ENCODE results near the gene MGAT4A. TPM values are rescaled to one million over a fixed set of nuclear protein-coding genes. Genes with fewer than 3 reads are reported as not detected.

Gene MGAT4A
- total and polyA plus RNA-seq, 2 donors, result 24.4 to 42.9 TPM

GRCh38 chr2:98692090-98693054 lies 38.6 kb downstream of the MGAT4A start:
- Histone ChIP-seq H3K4me3 (ENCODE audit: low read length in 2 of 2) (no peak overlapping the region), H3K4me1 (ENCODE audit: control insufficient read depth in 2 of 2, insufficient read depth in 2 of 2, low read length in 2 of 2) (peaks cover 4 to 7% of the 10 kb centered on the region in 2 donors), H3K27me3 (ENCODE audit: control insufficient read depth in 2 of 2, insufficient read depth in 1 of 2, low read length in 1 of 2) (no peaks in the 10 kb centered on the region), H3K36me3 (ENCODE audit: control insufficient read depth in 2 of 2, insufficient read depth in 2 of 2, low read length in 1 of 2) (no peaks in the 10 kb centered on the region), H3K27ac (ENCODE audit: low read depth in 1 of 2, low read length in 1 of 2) (no peak overlapping the region), H3K9me3 (ENCODE audit: control insufficient read depth in 2 of 2, insufficient read depth in 1 of 2, low read length in 1 of 2) (no peaks in the 10 kb centered on the region)
- 90% methylated on average over 7 of the region's 7 CpGs for WGBS
- peak in 1 of 9 donors; percentile 34 for DNase-seq (ENCODE audit: low read depth in 6 of 9, low spot score in 9 of 9)

- H3K4me1 ChIP-seq (ENCODE audit: control insufficient read depth in 2 of 2, insufficient read depth in 2 of 2, low read length in 2 of 2), result peaks cover 4 to 7% of the 10 kb centered on the region in 2 donors
- H3K27ac ChIP-seq (ENCODE audit: low read depth in 1 of 2, low read length in 1 of 2), result no peak overlapping the region
- H3K27me3 ChIP-seq (ENCODE audit: control insufficient read depth in 2 of 2, insufficient read depth in 1 of 2, low read length in 1 of 2), result no peaks in the 10 kb centered on the region
- H3K36me3 ChIP-seq (ENCODE audit: control insufficient read depth in 2 of 2, insufficient read depth in 2 of 2, low read length in 1 of 2), result no peaks in the 10 kb centered on the region
- H3K4me3 ChIP-seq (ENCODE audit: low read length in 2 of 2), result no peak overlapping the region
- 98% methylated on average over 3 of the region's 3 CpGs for WGBS
- H3K9me3 ChIP-seq (ENCODE audit: control insufficient read depth in 2 of 2, insufficient read depth in 1 of 2, low read length in 1 of 2), result no peaks in the 10 kb centered on the region
- DNase-seq (ENCODE audit: low read depth in 6 of 9, low spot score in 9 of 9), result no peak
These were observed 39.6 kb downstream of the MGAT4A start for GRCh38 chr2:98691303-98691702.

- Histone ChIP-seq H3K36me3 (ENCODE audit: control insufficient read depth in 2 of 2, insufficient read depth in 2 of 2, low read length in 1 of 2) (no peaks in the 10 kb centered on the region), H3K27me3 (ENCODE audit: control insufficient read depth in 2 of 2, insufficient read depth in 1 of 2, low read length in 1 of 2) (no peaks in the 10 kb centered on the region), H3K4me1 (ENCODE audit: control insufficient read depth in 2 of 2, insufficient read depth in 2 of 2, low read length in 2 of 2) (no peaks in the 10 kb centered on the region), H3K4me3 (ENCODE audit: low read length in 2 of 2) (no peak overlapping the region), H3K9me3 (ENCODE audit: control insufficient read depth in 2 of 2, insufficient read depth in 1 of 2, low read length in 1 of 2) (no peaks in the 10 kb centered on the region), H3K27ac (ENCODE audit: low read depth in 1 of 2, low read length in 1 of 2) (no peak overlapping the region)
- WGBS, result 98% methylated on average over 14 of the region's 14 CpGs
- DNase-seq (ENCODE audit: low read depth in 6 of 9, low spot score in 9 of 9), result no peak
These were observed 44.7 kb downstream of the MGAT4A start for GRCh38 chr2:98685930-98686887.

- WGBS, result 95% methylated on average over 5 of the region's 5 CpGs
- H3K4me3 ChIP-seq (ENCODE audit: low read length in 2 of 2), result no peak overlapping the region
- DNase-seq (ENCODE audit: low read depth in 6 of 9, low spot score in 9 of 9), result no peak
- H3K27ac ChIP-seq (ENCODE audit: low read depth in 1 of 2, low read length in 1 of 2), result no peak overlapping the region
- H3K9me3 ChIP-seq (ENCODE audit: control insufficient read depth in 2 of 2, insufficient read depth in 1 of 2, low read length in 1 of 2), result peaks cover 0 to 3% of the 10 kb centered on the region in 2 donors
- no peaks in the 10 kb centered on the region for H3K27me3 ChIP-seq (ENCODE audit: control insufficient read depth in 2 of 2, insufficient read depth in 1 of 2, low read length in 1 of 2)
- no peaks in the 10 kb centered on the region for H3K4me1 ChIP-seq (ENCODE audit: control insufficient read depth in 2 of 2, insufficient read depth in 2 of 2, low read length in 2 of 2)
- H3K36me3 ChIP-seq (ENCODE audit: control insufficient read depth in 2 of 2, insufficient read depth in 2 of 2, low read length in 1 of 2), result peaks cover 0 to 2% of the 10 kb centered on the region in 2 donors
These were observed 47.2 kb downstream of the MGAT4A start for GRCh38 chr2:98683728-98684127.

- H3K4me3 ChIP-seq (ENCODE audit: low read length in 2 of 2), result no peak overlapping the region
- H3K4me1 ChIP-seq (ENCODE audit: control insufficient read depth in 2 of 2, insufficient read depth in 2 of 2, low read length in 2 of 2), result no peaks in the 10 kb centered on the region
- DNase-seq (ENCODE audit: low read depth in 6 of 9, low spot score in 9 of 9), result no peak
- no peak overlapping the region for H3K27ac ChIP-seq (ENCODE audit: low read depth in 1 of 2, low read length in 1 of 2)
- 97% methylated on average over 3 of the region's 3 CpGs for WGBS
- H3K27me3 ChIP-seq (ENCODE audit: control insufficient read depth in 2 of 2, insufficient read depth in 1 of 2, low read length in 1 of 2), result no peaks in the 10 kb centered on the region
- H3K9me3 ChIP-seq (ENCODE audit: control insufficient read depth in 2 of 2, insufficient read depth in 1 of 2, low read length in 1 of 2), result peaks cover 0 to 3% of the 10 kb centered on the region in 2 donors
- peaks cover 3 to 36% of the 10 kb centered on the region in 2 donors for H3K36me3 ChIP-seq (ENCODE audit: control insufficient read depth in 2 of 2, insufficient read depth in 2 of 2, low read length in 1 of 2)
These were observed 54.2 kb downstream of the MGAT4A start for GRCh38 chr2:98676742-98677141.

- no peak for DNase-seq (ENCODE audit: low read depth in 6 of 9, low spot score in 9 of 9)
- no peaks in the 10 kb centered on the region for H3K27me3 ChIP-seq (ENCODE audit: control insufficient read depth in 2 of 2, insufficient read depth in 1 of 2, low read length in 1 of 2)
- no peaks in the 10 kb centered on the region for H3K9me3 ChIP-seq (ENCODE audit: control insufficient read depth in 2 of 2, insufficient read depth in 1 of 2, low read length in 1 of 2)
- 96% methylated on average over 3 of the region's 3 CpGs for WGBS
- no peak overlapping the region for H3K27ac ChIP-seq (ENCODE audit: low read depth in 1 of 2, low read length in 1 of 2)
- H3K36me3 ChIP-seq (ENCODE audit: control insufficient read depth in 2 of 2, insufficient read depth in 2 of 2, low read length in 1 of 2), result peaks cover 10 to 51% of the 10 kb centered on the region in 2 donors
- H3K4me1 ChIP-seq (ENCODE audit: control insufficient read depth in 2 of 2, insufficient read depth in 2 of 2, low read length in 2 of 2), result no peaks in the 10 kb centered on the region
- H3K4me3 ChIP-seq (ENCODE audit: low read length in 2 of 2), result no peak overlapping the region
These were observed 56.5 kb downstream of the MGAT4A start for GRCh38 chr2:98674233-98674964.

- Histone ChIP-seq H3K36me3 (ENCODE audit: control insufficient read depth in 2 of 2, insufficient read depth in 2 of 2, low read length in 1 of 2) (peaks cover 7 to 47% of the 10 kb centered on the region in 2 donors), H3K4me1 (ENCODE audit: control insufficient read depth in 2 of 2, insufficient read depth in 2 of 2, low read length in 2 of 2) (peaks cover 0 to 9% of the 10 kb centered on the region in 2 donors), H3K4me3 (ENCODE audit: low read length in 2 of 2) (no peak overlapping the region), H3K27me3 (ENCODE audit: control insufficient read depth in 2 of 2, insufficient read depth in 1 of 2, low read length in 1 of 2) (no peaks in the 10 kb centered on the region), H3K27ac (ENCODE audit: low read depth in 1 of 2, low read length in 1 of 2) (no peak overlapping the region), H3K9me3 (ENCODE audit: control insufficient read depth in 2 of 2, insufficient read depth in 1 of 2, low read length in 1 of 2) (peaks cover 0 to 5% of the 10 kb centered on the region in 2 donors)
- WGBS, result 98% methylated on average over 1 of the region's 1 CpG
- no peak for DNase-seq (ENCODE audit: low read depth in 6 of 9, low spot score in 9 of 9)
These were observed 61.3 kb downstream of the MGAT4A start for GRCh38 chr2:98669675-98670074.

- H3K9me3 ChIP-seq (ENCODE audit: control insufficient read depth in 2 of 2, insufficient read depth in 1 of 2, low read length in 1 of 2), result peaks cover 0 to 5% of the 10 kb centered on the region in 2 donors
- H3K27me3 ChIP-seq (ENCODE audit: control insufficient read depth in 2 of 2, insufficient read depth in 1 of 2, low read length in 1 of 2), result no peaks in the 10 kb centered on the region
- H3K27ac ChIP-seq (ENCODE audit: low read depth in 1 of 2, low read length in 1 of 2), result peak overlapping the region in 1 of 2 donors; percentile 38
- peaks cover 0 to 36% of the 10 kb centered on the region in 2 donors for H3K36me3 ChIP-seq (ENCODE audit: control insufficient read depth in 2 of 2, insufficient read depth in 2 of 2, low read length in 1 of 2)
- peaks cover 0 to 21% of the 10 kb centered on the region in 2 donors for H3K4me1 ChIP-seq (ENCODE audit: control insufficient read depth in 2 of 2, insufficient read depth in 2 of 2, low read length in 2 of 2)
- WGBS, result 95% methylated on average over 3 of the region's 3 CpGs
- DNase-seq (ENCODE audit: low read depth in 6 of 9, low spot score in 9 of 9), result no peak
- H3K4me3 ChIP-seq (ENCODE audit: low read length in 2 of 2), result no peak overlapping the region
These were observed 65.3 kb downstream of the MGAT4A start for GRCh38 chr2:98665677-98666076.

All from thymus (tissue), 11 donors.